ENCODE data around the gene THRB.

Gene THRB

GRCh38 chr3:24249523-24249922 lies 245.1 kb downstream of the THRB start:
- Histone ChIP-seq H3K27me3 (ENCODE audit: control insufficient read depth in 2 of 2, insufficient read depth in 2 of 2, low read length in 2 of 2) (no peaks in the 10 kb centered on the region), H3K9me3 (ENCODE audit: control insufficient read depth in 2 of 2, low read length in 2 of 2) (no peaks in the 10 kb centered on the region), H3K4me3 (ENCODE audit: low read length in 2 of 2) (no peak overlapping the region), H3K4me1 (ENCODE audit: control insufficient read depth in 2 of 2, insufficient read depth in 2 of 2, low read length in 2 of 2) (no peaks in the 10 kb centered on the region), H3K9ac (ENCODE audit: low read depth in 1 of 2, low read length in 2 of 2) (no peak overlapping the region), H3K27ac (ENCODE audit: low read depth in 2 of 2, low read length in 2 of 2) (no peak overlapping the region), H3K36me3 (ENCODE audit: control insufficient read depth in 2 of 2, insufficient read depth in 2 of 2, low read length in 2 of 2) (no peaks in the 10 kb centered on the region)

- Histone ChIP-seq H3K27me3 (ENCODE audit: control insufficient read depth in 2 of 2, insufficient read depth in 2 of 2, low read length in 2 of 2) (no peaks in the 10 kb centered on the region), H3K27ac (ENCODE audit: low read depth in 2 of 2, low read length in 2 of 2) (no peak overlapping the region), H3K4me3 (ENCODE audit: low read length in 2 of 2) (no peak overlapping the region), H3K9ac (ENCODE audit: low read depth in 1 of 2, low read length in 2 of 2) (no peak overlapping the region), H3K4me1 (ENCODE audit: control insufficient read depth in 2 of 2, insufficient read depth in 2 of 2, low read length in 2 of 2) (no peaks in the 10 kb centered on the region), H3K9me3 (ENCODE audit: control insufficient read depth in 2 of 2, low read length in 2 of 2) (no peaks in the 10 kb centered on the region), H3K36me3 (ENCODE audit: control insufficient read depth in 2 of 2, insufficient read depth in 2 of 2, low read length in 2 of 2) (no peaks in the 10 kb centered on the region)
Measured at GRCh38 chr3:24245056-24245455, 249.6 kb downstream of the THRB start.

GRCh38 chr3:24244491-24244890 lies 250.2 kb downstream of the THRB start:
- H3K27me3 ChIP-seq (ENCODE audit: control insufficient read depth in 2 of 2, insufficient read depth in 2 of 2, low read length in 2 of 2) = no peaks in the 10 kb centered on the region
- H3K4me3 ChIP-seq (ENCODE audit: low read length in 2 of 2) = no peak overlapping the region
- no peaks in the 10 kb centered on the region for H3K36me3 ChIP-seq (ENCODE audit: control insufficient read depth in 2 of 2, insufficient read depth in 2 of 2, low read length in 2 of 2)
- H3K4me1 ChIP-seq (ENCODE audit: control insufficient read depth in 2 of 2, insufficient read depth in 2 of 2, low read length in 2 of 2) = no peaks in the 10 kb centered on the region
- no peak overlapping the region for H3K27ac ChIP-seq (ENCODE audit: low read depth in 2 of 2, low read length in 2 of 2)
- H3K9ac ChIP-seq (ENCODE audit: low read depth in 1 of 2, low read length in 2 of 2) = no peak overlapping the region
- H3K9me3 ChIP-seq (ENCODE audit: control insufficient read depth in 2 of 2, low read length in 2 of 2) = no peaks in the 10 kb centered on the region

- no peaks in the 10 kb centered on the region for H3K9me3 ChIP-seq (ENCODE audit: control insufficient read depth in 2 of 2, low read length in 2 of 2)
- no peaks in the 10 kb centered on the region for H3K27me3 ChIP-seq (ENCODE audit: control insufficient read depth in 2 of 2, insufficient read depth in 2 of 2, low read length in 2 of 2)
- peaks cover 4 to 10% of the 10 kb centered on the region in 2 donors for H3K4me1 ChIP-seq (ENCODE audit: control insufficient read depth in 2 of 2, insufficient read depth in 2 of 2, low read length in 2 of 2)
- no peak overlapping the region for H3K27ac ChIP-seq (ENCODE audit: low read depth in 2 of 2, low read length in 2 of 2)
- H3K36me3 ChIP-seq (ENCODE audit: control insufficient read depth in 2 of 2, insufficient read depth in 2 of 2, low read length in 2 of 2) = no peaks in the 10 kb centered on the region
- H3K9ac ChIP-seq (ENCODE audit: low read depth in 1 of 2, low read length in 2 of 2) = no peak overlapping the region
- H3K4me3 ChIP-seq (ENCODE audit: low read length in 2 of 2) = no peak overlapping the region
Measured at GRCh38 chr3:24242012-24242698, 252.5 kb downstream of the THRB start.

- Histone ChIP-seq H3K27me3 (ENCODE audit: control insufficient read depth in 2 of 2, insufficient read depth in 2 of 2, low read length in 2 of 2) (no peaks in the 10 kb centered on the region), H3K27ac (ENCODE audit: low read depth in 2 of 2, low read length in 2 of 2) (no peak overlapping the region), H3K9me3 (ENCODE audit: control insufficient read depth in 2 of 2, low read length in 2 of 2) (no peaks in the 10 kb centered on the region), H3K36me3 (ENCODE audit: control insufficient read depth in 2 of 2, insufficient read depth in 2 of 2, low read length in 2 of 2) (no peaks in the 10 kb centered on the region), H3K4me1 (ENCODE audit: control insufficient read depth in 2 of 2, insufficient read depth in 2 of 2, low read length in 2 of 2) (peaks cover 4 to 10% of the 10 kb centered on the region in 2 donors), H3K4me3 (ENCODE audit: low read length in 2 of 2) (no peak overlapping the region), H3K9ac (ENCODE audit: low read depth in 1 of 2, low read length in 2 of 2) (no peak overlapping the region)
Measured at GRCh38 chr3:24240306-24240705, 254.3 kb downstream of the THRB start.

GRCh38 chr3:24237971-24238706 lies 256.5 kb downstream of the THRB start:
- Histone ChIP-seq H3K27ac (ENCODE audit: low read depth in 2 of 2, low read length in 2 of 2) (peak overlapping the region in 1 of 2 donors; percentile 67), H3K9ac (ENCODE audit: low read depth in 1 of 2, low read length in 2 of 2) (no peak overlapping the region)

GRCh38 chr3:24235121-24235520 lies 259.5 kb downstream of the THRB start:
- H3K9ac ChIP-seq (ENCODE audit: low read depth in 1 of 2, low read length in 2 of 2) = no peak overlapping the region
- no peaks in the 10 kb centered on the region for H3K36me3 ChIP-seq (ENCODE audit: control insufficient read depth in 2 of 2, insufficient read depth in 2 of 2, low read length in 2 of 2)
- no peak overlapping the region for H3K27ac ChIP-seq (ENCODE audit: low read depth in 2 of 2, low read length in 2 of 2)
- H3K4me3 ChIP-seq (ENCODE audit: low read length in 2 of 2) = no peak overlapping the region
- no peaks in the 10 kb centered on the region for H3K27me3 ChIP-seq (ENCODE audit: control insufficient read depth in 2 of 2, insufficient read depth in 2 of 2, low read length in 2 of 2)
- peaks cover 4 to 12% of the 10 kb centered on the region in 2 donors for H3K4me1 ChIP-seq (ENCODE audit: control insufficient read depth in 2 of 2, insufficient read depth in 2 of 2, low read length in 2 of 2)
- no peaks in the 10 kb centered on the region for H3K9me3 ChIP-seq (ENCODE audit: control insufficient read depth in 2 of 2, low read length in 2 of 2)

More at GRCh38 chr3:24237971-24238706, 256.5 kb downstream of the THRB start:
- Histone ChIP-seq H3K4me1 (ENCODE audit: control insufficient read depth in 2 of 2, insufficient read depth in 2 of 2, low read length in 2 of 2) (peaks cover 4 to 10% of the 10 kb centered on the region in 2 donors), H3K36me3 (ENCODE audit: control insufficient read depth in 2 of 2, insufficient read depth in 2 of 2, low read length in 2 of 2) (no peaks in the 10 kb centered on the region), H3K9me3 (ENCODE audit: control insufficient read depth in 2 of 2, low read length in 2 of 2) (no peaks in the 10 kb centered on the region), H3K4me3 (ENCODE audit: low read length in 2 of 2) (no peak overlapping the region), H3K27me3 (ENCODE audit: control insufficient read depth in 2 of 2, insufficient read depth in 2 of 2, low read length in 2 of 2) (no peaks in the 10 kb centered on the region)

GRCh38 chr3:24232784-24233183 lies 261.9 kb downstream of the THRB start:
- Histone ChIP-seq H3K36me3 (ENCODE audit: control insufficient read depth in 2 of 2, insufficient read depth in 2 of 2, low read length in 2 of 2) (no peaks in the 10 kb centered on the region), H3K9ac (ENCODE audit: low read depth in 1 of 2, low read length in 2 of 2) (no peak overlapping the region), H3K9me3 (ENCODE audit: control insufficient read depth in 2 of 2, low read length in 2 of 2) (no peaks in the 10 kb centered on the region), H3K4me3 (ENCODE audit: low read length in 2 of 2) (no peak overlapping the region), H3K27ac (ENCODE audit: low read depth in 2 of 2, low read length in 2 of 2) (peak overlapping the region in 1 of 2 donors; percentile 44), H3K4me1 (ENCODE audit: control insufficient read depth in 2 of 2, insufficient read depth in 2 of 2, low read length in 2 of 2) (peaks cover 3 to 7% of the 10 kb centered on the region in 2 donors), H3K27me3 (ENCODE audit: control insufficient read depth in 2 of 2, insufficient read depth in 2 of 2, low read length in 2 of 2) (no peaks in the 10 kb centered on the region)

GRCh38 chr3:24229468-24230221 lies 265.0 kb downstream of the THRB start:
- Histone ChIP-seq H3K9me3 (ENCODE audit: control insufficient read depth in 2 of 2, low read length in 2 of 2) (no peaks in the 10 kb centered on the region), H3K36me3 (ENCODE audit: control insufficient read depth in 2 of 2, insufficient read depth in 2 of 2, low read length in 2 of 2) (peaks cover 0 to 5% of the 10 kb centered on the region in 2 donors), H3K9ac (ENCODE audit: low read depth in 1 of 2, low read length in 2 of 2) (no peak overlapping the region), H3K27ac (ENCODE audit: low read depth in 2 of 2, low read length in 2 of 2) (no peak overlapping the region), H3K27me3 (ENCODE audit: control insufficient read depth in 2 of 2, insufficient read depth in 2 of 2, low read length in 2 of 2) (no peaks in the 10 kb centered on the region), H3K4me1 (ENCODE audit: control insufficient read depth in 2 of 2, insufficient read depth in 2 of 2, low read length in 2 of 2) (peaks cover 0 to 5% of the 10 kb centered on the region in 2 donors), H3K4me3 (ENCODE audit: low read length in 2 of 2) (no peak overlapping the region)

- Histone ChIP-seq H3K36me3 (ENCODE audit: control insufficient read depth in 2 of 2, insufficient read depth in 2 of 2, low read length in 2 of 2) (peaks cover 0 to 5% of the 10 kb centered on the region in 2 donors), H3K4me3 (ENCODE audit: low read length in 2 of 2) (no peak overlapping the region), H3K9ac (ENCODE audit: low read depth in 1 of 2, low read length in 2 of 2) (no peak overlapping the region), H3K27me3 (ENCODE audit: control insufficient read depth in 2 of 2, insufficient read depth in 2 of 2, low read length in 2 of 2) (no peaks in the 10 kb centered on the region), H3K27ac (ENCODE audit: low read depth in 2 of 2, low read length in 2 of 2) (peak overlapping the region in 1 of 2 donors; percentile 43), H3K4me1 (ENCODE audit: control insufficient read depth in 2 of 2, insufficient read depth in 2 of 2, low read length in 2 of 2) (peaks cover 0 to 5% of the 10 kb centered on the region in 2 donors), H3K9me3 (ENCODE audit: control insufficient read depth in 2 of 2, low read length in 2 of 2) (no peaks in the 10 kb centered on the region)
Measured at GRCh38 chr3:24227635-24228034, 267.0 kb downstream of the THRB start.

Data from mucosa of rectum (tissue), 2 donors.